GM10248 (cell line): Measurements from ENCODE around the gene GLB1L.

Experiments used
- CTCF ChIA-PET: fragments of 300-600 bp; sonication (Branson Sonifier 250); formaldehyde crosslinking; extraction: SDS; loops from one replicate; lab custom pipeline; 2021; ENCODE audit warnings: antibody characterized with exemption; lab: Yijun Ruan, JAX
- POLR2A ChIA-PET: fragments of 350-650 bp; sonication (Branson Sonifier 250); formaldehyde crosslinking; extraction: SDS; loops from one replicate; lab custom pipeline; 2020; ENCODE audit warnings: antibody characterized with exemption; lab: Yijun Ruan, JAX
- DNase-seq: peaks from one replicate; pipeline ENCODE4 v3.0.0; 2012; ENCODE audit errors: extremely low spot score
- TF ChIP-seq, protein P1 (sequence below): IDR thresholded peaks from 2 replicates; pipeline ENCODE4 v1.5.1; 2012; ENCODE audit warnings: mild to moderate bottlenecking, low read depth; ENCODE audit errors: extremely low read depth, missing control alignments, control extremely low read depth

Gene GLB1L

DNA sequence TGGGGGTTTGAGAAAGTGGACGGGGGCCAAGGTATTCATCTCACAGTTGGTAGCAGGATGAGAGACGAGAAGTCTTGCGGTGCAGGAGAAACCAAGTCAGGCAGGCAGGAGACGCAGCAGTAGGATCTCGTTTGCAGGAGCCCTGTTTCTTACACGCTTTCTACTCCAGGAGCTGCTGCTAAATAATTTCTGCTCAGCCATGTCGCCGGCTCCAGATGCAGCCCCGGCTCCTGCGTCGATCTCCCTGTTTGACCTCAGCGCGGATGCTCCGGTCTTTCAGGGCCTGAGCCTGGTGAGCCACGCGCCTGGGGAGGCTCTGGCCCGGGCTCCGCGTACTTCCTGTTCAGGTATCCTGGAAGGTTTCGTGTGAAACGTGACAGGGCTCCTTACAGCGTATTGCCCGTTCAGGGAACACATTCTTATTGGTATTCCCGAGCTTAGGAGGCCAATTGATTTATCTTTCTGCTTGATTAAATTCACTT lies 15.1 kb downstream of the GLB1L start:
- TF ChIP-seq, protein P1, sequence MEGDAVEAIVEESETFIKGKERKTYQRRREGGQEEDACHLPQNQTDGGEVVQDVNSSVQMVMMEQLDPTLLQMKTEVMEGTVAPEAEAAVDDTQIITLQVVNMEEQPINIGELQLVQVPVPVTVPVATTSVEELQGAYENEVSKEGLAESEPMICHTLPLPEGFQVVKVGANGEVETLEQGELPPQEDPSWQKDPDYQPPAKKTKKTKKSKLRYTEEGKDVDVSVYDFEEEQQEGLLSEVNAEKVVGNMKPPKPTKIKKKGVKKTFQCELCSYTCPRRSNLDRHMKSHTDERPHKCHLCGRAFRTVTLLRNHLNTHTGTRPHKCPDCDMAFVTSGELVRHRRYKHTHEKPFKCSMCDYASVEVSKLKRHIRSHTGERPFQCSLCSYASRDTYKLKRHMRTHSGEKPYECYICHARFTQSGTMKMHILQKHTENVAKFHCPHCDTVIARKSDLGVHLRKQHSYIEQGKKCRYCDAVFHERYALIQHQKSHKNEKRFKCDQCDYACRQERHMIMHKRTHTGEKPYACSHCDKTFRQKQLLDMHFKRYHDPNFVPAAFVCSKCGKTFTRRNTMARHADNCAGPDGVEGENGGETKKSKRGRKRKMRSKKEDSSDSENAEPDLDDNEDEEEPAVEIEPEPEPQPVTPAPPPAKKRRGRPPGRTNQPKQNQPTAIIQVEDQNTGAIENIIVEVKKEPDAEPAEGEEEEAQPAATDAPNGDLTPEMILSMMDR: no peak
- peak; percentile 48 for DNase-seq
- POLR2A ChIA-PET: interaction anchor here (0.6 to 1.6 kb wide), 2 partner anchors 11 to 24 kb away, joined by 3 to 4 read pairs; partner anchors contain the start of gene ZFAND2B
- CTCF ChIA-PET: interaction anchor here (0.7 to 1.8 kb wide), 11 partner anchors 10 to 71 kb away, joined by 3 to 13 read pairs (median 4); partner anchors contain the start of genes STK16, TUBA4A and TUBA4B

DNA sequence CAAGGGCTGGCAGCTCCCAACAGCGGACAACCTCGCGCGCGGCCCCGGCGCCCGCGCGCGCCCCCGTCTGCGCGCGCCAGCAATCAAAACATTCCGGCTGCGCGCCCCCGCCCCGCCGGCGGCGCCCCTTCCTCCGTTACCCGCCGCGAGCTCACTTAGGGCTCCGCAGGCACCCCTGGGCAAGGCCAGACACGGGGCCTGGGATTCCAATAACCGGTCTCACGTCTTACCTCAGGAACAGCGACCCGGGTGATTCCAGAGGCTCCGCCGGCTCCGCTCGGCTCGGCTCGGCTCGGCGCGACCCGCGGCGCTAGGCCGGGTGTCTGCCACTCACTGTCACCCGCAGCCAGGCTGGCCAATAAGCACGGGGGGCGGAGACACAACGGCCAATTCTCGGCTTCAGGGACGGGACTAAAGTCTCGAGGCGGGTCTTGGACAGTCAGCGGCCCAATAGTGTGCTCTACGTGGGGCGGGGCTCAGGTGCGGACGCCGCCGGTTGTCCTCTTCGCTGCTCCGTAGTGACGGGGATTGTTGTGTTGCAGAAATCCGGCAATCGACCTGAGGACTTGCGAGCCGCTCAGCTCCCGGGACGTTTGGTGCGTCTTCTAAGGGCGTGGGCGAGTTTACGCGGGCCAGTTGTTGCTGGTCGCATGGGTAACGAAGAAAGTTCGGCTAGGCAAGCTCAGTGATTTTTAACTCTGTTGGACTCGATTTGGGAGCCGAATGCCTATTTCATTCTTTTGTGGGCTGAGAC lies 15.8 kb downstream of the GLB1L start, which contains the start of the genes ANKZF1 and ATG9A:
Gene ANKZF1, plus strand, starts transcription at position 502 of the 754 bp plus-strand sequence. CDS start 452 bp downstream, outside the sequence.
Gene ATG9A, minus strand, starts transcription at position 332 of the 754 bp plus-strand sequence. CDS start 1,612 bp downstream, outside the sequence.
- POLR2A ChIA-PET: interaction anchor here (0.6 to 1.6 kb wide), 3 partner anchors 12 to 23 kb away, joined by 3 to 5 read pairs (median 4); partner anchors contain the start of gene ZFAND2B
- peak; percentile 99 for DNase-seq
- CTCF ChIA-PET: interaction anchor here (0.9 to 3.3 kb wide), 12 partner anchors 9 to 66 kb away, joined by 3 to 15 read pairs (median 4); partner anchors contain the start of genes STK16, TUBA4A and TUBA4B
- TF ChIP-seq, protein P1: no peak

DNA sequence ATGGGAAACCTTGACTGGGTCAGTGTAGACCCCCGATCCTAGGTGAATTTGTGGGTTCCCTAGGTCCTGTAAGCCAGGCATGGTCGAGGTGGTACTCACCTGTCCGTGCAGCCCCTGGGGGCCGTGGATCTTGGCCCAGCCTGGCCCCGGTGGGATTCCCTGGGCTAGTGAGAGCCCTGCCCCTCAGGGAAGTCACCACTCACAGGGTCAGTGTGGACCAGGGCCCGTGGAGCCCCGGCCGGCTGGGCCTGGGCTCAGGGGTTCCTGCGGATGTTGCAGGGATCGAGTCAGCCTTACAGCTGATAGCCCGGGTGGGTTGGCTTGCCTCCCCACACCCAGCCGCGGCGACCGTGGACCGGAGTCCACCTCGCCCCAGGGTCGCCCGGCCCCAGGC lies 16.3 kb downstream of the GLB1L start:
- TF ChIP-seq, protein P1: no peak
- ChIA-PET POLR2A (interaction anchor here (1.3 kb wide), 1 partner anchor 20 kb away, joined by 5 read pairs; no protein-coding TSS in a partner anchor), CTCF (interaction anchor here (1.2 to 3.3 kb wide), 4 partner anchors 17 to 67 kb away, joined by 3 to 15 read pairs (median 4); partner anchors contain the start of gene STK16)
- no peak for DNase-seq

DNA sequence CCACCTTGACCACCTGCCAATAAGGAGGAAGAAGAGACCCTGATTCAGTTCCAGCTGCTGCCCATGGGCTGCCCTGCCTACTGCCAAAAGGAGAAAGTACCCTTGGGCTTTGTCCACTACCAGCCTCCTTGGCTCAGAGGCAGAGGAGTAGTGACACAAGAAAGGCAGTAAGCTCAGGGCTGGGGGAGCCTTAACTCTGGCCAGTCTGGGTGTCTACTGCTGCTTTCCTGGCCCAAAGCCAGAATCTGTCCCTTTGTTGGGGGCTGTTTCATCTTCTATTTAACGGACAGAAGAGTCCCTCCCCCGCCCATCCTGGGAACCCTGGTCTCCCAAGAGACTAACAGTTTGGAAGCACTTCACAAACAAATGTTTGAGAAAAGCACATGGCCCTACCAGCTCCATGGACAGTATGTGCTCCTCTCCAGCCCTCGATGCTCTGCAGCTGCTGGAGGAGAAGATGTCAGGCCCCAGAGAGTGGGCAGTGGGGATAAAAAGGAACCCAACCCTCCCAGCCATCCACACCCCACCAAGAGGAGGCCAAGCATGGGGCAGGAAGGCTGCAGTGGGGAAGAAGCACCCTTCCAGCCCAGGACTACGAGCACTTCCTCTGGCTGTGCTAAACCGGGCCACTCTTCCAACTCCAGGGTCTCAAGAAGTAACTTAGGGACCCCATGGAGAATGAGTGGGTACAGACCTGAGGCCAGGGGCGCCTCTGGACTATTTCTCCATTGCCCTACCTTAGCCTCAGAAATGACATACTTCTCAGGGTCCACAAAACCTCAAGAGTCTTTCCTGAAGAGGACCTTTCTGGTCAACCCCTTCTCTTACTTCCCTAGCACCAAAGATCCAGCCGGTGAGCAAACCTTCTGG lies 17.0 kb downstream of the GLB1L start:
- ChIA-PET CTCF (interaction anchor here (1.2 to 3.3 kb wide), 3 partner anchors 17 to 67 kb away, joined by 3 to 15 read pairs (median 6); partner anchors contain the start of genes GLB1L and STK16), POLR2A (interaction anchor here (1.0 to 1.3 kb wide), 2 partner anchors 21 to 59 kb away, joined by 3 to 5 read pairs; no protein-coding TSS in a partner anchor)
- TF ChIP-seq, protein P1: no peak
- DNase-seq: no peak

DNA sequence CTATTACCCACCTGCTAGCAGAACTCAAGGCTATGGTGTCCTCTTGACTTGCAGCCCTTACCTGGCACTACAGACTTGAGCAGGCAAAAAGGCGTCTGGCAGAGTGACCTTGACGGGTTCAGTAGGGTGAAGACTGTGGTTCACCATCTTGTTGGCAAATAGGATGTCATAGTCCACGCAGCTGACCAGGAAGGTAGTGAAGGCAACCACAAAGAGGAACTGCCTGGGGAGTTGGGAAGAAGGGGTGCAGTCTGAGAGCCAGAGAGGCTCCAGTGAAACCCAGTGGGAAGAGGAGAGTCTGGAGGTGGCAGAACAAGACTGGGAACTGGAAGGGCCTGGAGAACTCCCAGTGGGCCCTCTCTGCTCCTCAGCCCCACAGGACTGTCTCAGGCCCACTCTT lies 19.9 kb downstream of the GLB1L start:
- TF ChIP-seq, protein P1: no peak
- ChIA-PET CTCF (no interaction called here), POLR2A (no interaction called here)
- DNase-seq: no peak
